Measurements from ENCODE around the gene CASD1. TPM values are rescaled to one million over a fixed set of nuclear protein-coding genes. Genes with fewer than 3 reads are reported as not detected.

The CASD1 gene
- total and polyA plus RNA-seq, 2 experiments from 2014 or later: 15.5 to 38.1 TPM

DNA sequence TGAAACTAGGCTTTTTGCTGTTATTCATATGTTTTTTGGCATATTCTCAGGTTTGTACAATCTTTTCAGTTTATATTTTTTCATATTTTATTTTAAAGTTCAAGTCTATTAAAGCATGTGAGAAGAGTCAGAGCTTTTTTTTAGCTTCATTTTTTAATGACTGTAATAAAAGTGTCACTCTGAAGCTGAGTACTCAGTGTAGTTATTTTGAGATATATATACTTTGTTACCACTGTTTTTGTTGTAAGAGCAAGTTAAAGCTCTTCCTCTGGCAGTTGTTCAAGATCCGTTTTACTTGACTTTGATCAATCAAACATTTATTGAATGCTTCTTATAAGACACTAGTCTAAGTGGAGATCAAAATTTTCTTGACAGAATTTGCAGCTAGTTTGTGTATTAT is 37.5 kb downstream of the CASD1 start (continued):
- TF ChIP-seq, protein P1, sequence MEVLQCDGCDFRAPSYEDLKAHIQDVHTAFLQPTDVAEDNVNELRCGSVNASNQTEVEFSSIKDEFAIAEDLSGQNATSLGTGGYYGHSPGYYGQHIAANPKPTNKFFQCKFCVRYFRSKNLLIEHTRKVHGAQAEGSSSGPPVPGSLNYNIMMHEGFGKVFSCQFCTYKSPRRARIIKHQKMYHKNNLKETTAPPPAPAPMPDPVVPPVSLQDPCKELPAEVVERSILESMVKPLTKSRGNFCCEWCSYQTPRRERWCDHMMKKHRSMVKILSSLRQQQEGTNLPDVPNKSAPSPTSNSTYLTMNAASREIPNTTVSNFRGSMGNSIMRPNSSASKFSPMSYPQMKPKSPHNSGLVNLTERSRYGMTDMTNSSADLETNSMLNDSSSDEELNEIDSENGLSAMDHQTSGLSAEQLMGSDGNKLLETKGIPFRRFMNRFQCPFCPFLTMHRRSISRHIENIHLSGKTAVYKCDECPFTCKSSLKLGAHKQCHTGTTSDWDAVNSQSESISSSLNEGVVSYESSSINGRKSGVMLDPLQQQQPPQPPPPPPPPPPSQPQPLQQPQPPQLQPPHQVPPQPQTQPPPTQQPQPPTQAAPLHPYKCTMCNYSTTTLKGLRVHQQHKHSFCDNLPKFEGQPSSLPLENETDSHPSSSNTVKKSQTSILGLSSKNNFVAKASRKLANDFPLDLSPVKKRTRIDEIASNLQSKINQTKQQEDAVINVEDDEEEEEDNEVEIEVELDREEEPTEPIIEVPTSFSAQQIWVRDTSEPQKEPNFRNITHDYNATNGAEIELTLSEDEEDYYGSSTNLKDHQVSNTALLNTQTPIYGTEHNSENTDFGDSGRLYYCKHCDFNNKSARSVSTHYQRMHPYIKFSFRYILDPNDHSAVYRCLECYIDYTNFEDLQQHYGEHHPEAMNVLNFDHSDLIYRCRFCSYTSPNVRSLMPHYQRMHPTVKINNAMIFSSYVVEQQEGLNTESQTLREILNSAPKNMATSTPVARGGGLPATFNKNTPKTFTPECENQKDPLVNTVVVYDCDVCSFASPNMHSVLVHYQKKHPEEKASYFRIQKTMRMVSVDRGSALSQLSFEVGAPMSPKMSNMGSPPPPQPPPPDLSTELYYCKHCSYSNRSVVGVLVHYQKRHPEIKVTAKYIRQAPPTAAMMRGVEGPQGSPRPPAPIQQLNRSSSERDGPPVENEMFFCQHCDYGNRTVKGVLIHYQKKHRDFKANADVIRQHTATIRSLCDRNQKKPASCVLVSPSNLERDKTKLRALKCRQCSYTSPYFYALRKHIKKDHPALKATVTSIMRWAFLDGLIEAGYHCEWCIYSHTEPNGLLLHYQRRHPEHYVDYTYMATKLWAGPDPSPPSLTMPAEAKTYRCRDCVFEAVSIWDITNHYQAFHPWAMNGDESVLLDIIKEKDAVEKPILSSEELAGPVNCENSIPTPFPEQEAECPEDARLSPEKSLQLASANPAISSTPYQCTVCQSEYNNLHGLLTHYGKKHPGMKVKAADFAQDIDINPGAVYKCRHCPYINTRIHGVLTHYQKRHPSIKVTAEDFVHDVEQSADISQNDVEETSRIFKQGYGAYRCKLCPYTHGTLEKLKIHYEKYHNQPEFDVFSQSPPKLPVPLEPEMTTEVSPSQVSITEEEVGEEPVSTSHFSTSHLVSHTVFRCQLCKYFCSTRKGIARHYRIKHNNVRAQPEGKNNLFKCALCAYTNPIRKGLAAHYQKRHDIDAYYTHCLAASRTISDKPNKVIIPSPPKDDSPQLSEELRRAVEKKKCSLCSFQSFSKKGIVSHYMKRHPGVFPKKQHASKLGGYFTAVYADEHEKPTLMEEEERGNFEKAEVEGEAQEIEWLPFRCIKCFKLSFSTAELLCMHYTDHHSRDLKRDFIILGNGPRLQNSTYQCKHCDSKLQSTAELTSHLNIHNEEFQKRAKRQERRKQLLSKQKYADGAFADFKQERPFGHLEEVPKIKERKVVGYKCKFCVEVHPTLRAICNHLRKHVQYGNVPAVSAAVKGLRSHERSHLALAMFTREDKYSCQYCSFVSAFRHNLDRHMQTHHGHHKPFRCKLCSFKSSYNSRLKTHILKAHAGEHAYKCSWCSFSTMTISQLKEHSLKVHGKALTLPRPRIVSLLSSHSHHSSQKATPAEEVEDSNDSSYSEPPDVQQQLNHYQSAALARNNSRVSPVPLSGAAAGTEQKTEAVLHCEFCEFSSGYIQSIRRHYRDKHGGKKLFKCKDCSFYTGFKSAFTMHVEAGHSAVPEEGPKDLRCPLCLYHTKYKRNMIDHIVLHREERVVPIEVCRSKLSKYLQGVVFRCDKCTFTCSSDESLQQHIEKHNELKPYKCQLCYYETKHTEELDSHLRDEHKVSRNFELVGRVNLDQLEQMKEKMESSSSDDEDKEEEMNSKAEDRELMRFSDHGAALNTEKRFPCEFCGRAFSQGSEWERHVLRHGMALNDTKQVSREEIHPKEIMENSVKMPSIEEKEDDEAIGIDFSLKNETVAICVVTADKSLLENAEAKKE (CRISPR knock-in tag; IDR thresholded peaks at IDR 0.05): no peak
- no peak for TF ChIP-seq ZNF331 (CRISPR knock-in tag; IDR thresholded peaks at IDR 0.05; ENCODE audit: low read depth)

DNA sequence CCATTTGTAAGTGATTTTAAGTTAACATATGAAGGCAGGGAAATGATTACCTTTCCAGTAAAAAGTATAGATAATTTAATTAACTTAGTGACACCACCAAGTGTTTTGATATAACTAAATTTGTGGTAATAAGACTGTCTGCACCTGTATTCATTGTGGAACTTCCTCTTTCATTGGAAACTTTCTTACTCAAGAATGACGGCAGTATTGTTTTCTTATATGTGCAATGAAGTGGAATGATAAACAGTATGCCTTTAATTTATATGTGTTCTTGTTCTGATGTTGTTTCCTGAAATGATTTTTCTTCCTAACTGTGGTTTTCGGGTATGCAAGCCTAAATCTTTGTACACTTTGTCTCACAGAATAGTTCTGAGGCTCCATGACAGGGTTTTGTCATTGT is 46.4 kb downstream of the CASD1 start:
- Mint-ChIP-seq H3K27ac (no peak overlapping the region), H3K36me3 (ENCODE audit: low read depth) (peaks cover 9% of the 10 kb centered on the region), H3K4me1 (no peaks in the 10 kb centered on the region), H3K4me3 (no peak overlapping the region), H3K27me3 (ENCODE audit: insufficient read depth, low read depth, poor library complexity) (no peaks in the 10 kb centered on the region), H3K9me3 (no peaks in the 10 kb centered on the region)
- Histone ChIP-seq H3K4me3 (no peak overlapping the region), H2AFZ (no peak overlapping the region), H3K79me2 (replicated peaks; ENCODE audit: insufficient read depth) (no peaks in the 10 kb centered on the region), H3F3A (replicated peaks; ENCODE audit: low read depth) (no peaks in the 10 kb centered on the region), H3K4me2 (no peak overlapping the region), H3K9me2 (ENCODE audit: insufficient read depth) (no peaks in the 10 kb centered on the region), H3K27me3 (ENCODE audit: insufficient read depth) (no peaks in the 10 kb centered on the region), H3K4me1 (ENCODE audit: insufficient read depth) (no peaks in the 10 kb centered on the region), H3K27ac (ENCODE audit: low read depth) (no peak overlapping the region), H3K36me3 (ENCODE audit: insufficient read depth) (peaks cover 7% of the 10 kb centered on the region; the same call in 1 of the 2 replicates), H4K20me1 (replicated peaks; ENCODE audit: insufficient read depth) (no peaks in the 10 kb centered on the region)
- no peak for DNase-seq (ENCODE audit: low spot score)
- ATAC-seq: no peak
- no peak for TF ChIP-seq CREB1 (CRISPR knock-in tag; IDR thresholded peaks at IDR 0.05; ENCODE audit: low read depth)
- TF ChIP-seq POLR2AphosphoS5 (IDR thresholded peaks at IDR 0.05; ENCODE audit: low read depth): no peak
- TF ChIP-seq ZNF331 (CRISPR knock-in tag; IDR thresholded peaks at IDR 0.05; ENCODE audit: low read depth): no peak
- TF ChIP-seq NANOG (IDR thresholded peaks at IDR 0.05; ENCODE audit: borderline replicate concordance): no peak
- TF ChIP-seq, protein P1 (CRISPR knock-in tag; IDR thresholded peaks at IDR 0.05): no peak
- TF ChIP-seq STAT1 (IDR thresholded peaks at IDR 0.05; ENCODE audit: unreplicated experiment): no peak
- TF ChIP-seq ZNF114 (CRISPR knock-in tag; IDR thresholded peaks at IDR 0.05): no peak
